IPS-15b (cell line): ENCODE results near the gene PLA2G4F.

Source experiments
- H3K27me3 ChIP-seq: one replicate; pipeline ENCODE4 v1.6.1; 2013; ENCODE audit warnings: low read length; ENCODE audit not compliant: control insufficient read depth, insufficient read depth
- H3K36me3 ChIP-seq: one replicate; pipeline ENCODE4 v1.6.1; 2013; ENCODE audit warnings: low read length; ENCODE audit not compliant: control insufficient read depth, insufficient read depth
- H3K4me1 ChIP-seq: one replicate; pipeline ENCODE4 v1.6.1; 2013; ENCODE audit warnings: mild to moderate bottlenecking, low read length; ENCODE audit not compliant: control insufficient read depth, insufficient read depth
- H3K4me3 ChIP-seq: one replicate; pipeline ENCODE4 v1.5.1; 2013; ENCODE audit warnings: low read depth, low read length
- H3K9ac ChIP-seq: one replicate; pipeline ENCODE4 v1.6.1; 2013; ENCODE audit warnings: low read depth, mild to moderate bottlenecking, low read length
- H3K9me3 ChIP-seq: one replicate; pipeline ENCODE4 v1.6.1; 2013; ENCODE audit warnings: mild to moderate bottlenecking, low read length; ENCODE audit not compliant: control insufficient read depth, insufficient read depth

The PLA2G4F gene

GRCh38 chr15:42152196-42152920, 4.1 kb downstream of the PLA2G4F start:
- H3K4me3 ChIP-seq: no peak overlapping the region
- H3K4me1 ChIP-seq: no peaks in the 10 kb centered on the region
- no peak overlapping the region for H3K9ac ChIP-seq
- no peaks in the 10 kb centered on the region for H3K36me3 ChIP-seq
- H3K9me3 ChIP-seq: no peaks in the 10 kb centered on the region
- H3K27me3 ChIP-seq: no peaks in the 10 kb centered on the region

- no peaks in the 10 kb centered on the region for H3K4me1 ChIP-seq
- H3K27me3 ChIP-seq: no peaks in the 10 kb centered on the region
- no peaks in the 10 kb centered on the region for H3K9me3 ChIP-seq
- H3K9ac ChIP-seq: no peak overlapping the region
- no peak overlapping the region for H3K4me3 ChIP-seq
- no peaks in the 10 kb centered on the region for H3K36me3 ChIP-seq
These were observed 4.7 kb downstream of the PLA2G4F start for GRCh38 chr15:42151736-42152135.

GRCh38 chr15:42151141-42151561, 5.3 kb downstream of the PLA2G4F start:
- H3K27me3 ChIP-seq: no peaks in the 10 kb centered on the region

GRCh38 chr15:42150219-42150970, 6.0 kb downstream of the PLA2G4F start:
- H3K4me1 ChIP-seq: no peaks in the 10 kb centered on the region
- H3K27me3 ChIP-seq: no peaks in the 10 kb centered on the region
- no peaks in the 10 kb centered on the region for H3K9me3 ChIP-seq
- H3K9ac ChIP-seq: no peak overlapping the region
- no peaks in the 10 kb centered on the region for H3K36me3 ChIP-seq
- H3K4me3 ChIP-seq: no peak overlapping the region

More at GRCh38 chr15:42151141-42151561, 5.3 kb downstream of the PLA2G4F start:
- H3K4me3 ChIP-seq: no peak overlapping the region
- H3K4me1 ChIP-seq: no peaks in the 10 kb centered on the region
- no peak overlapping the region for H3K9ac ChIP-seq
- no peaks in the 10 kb centered on the region for H3K36me3 ChIP-seq
- no peaks in the 10 kb centered on the region for H3K9me3 ChIP-seq

GRCh38 chr15:42149493-42150218, 6.8 kb downstream of the PLA2G4F start:
- H3K36me3 ChIP-seq: no peaks in the 10 kb centered on the region
- no peaks in the 10 kb centered on the region for H3K9me3 ChIP-seq
- H3K27me3 ChIP-seq: no peaks in the 10 kb centered on the region
- no peaks in the 10 kb centered on the region for H3K4me1 ChIP-seq
- no peak overlapping the region for H3K4me3 ChIP-seq
- no peak overlapping the region for H3K9ac ChIP-seq

GRCh38 chr15:42148808-42149492, 7.5 kb downstream of the PLA2G4F start:
- H3K27me3 ChIP-seq: no peaks in the 10 kb centered on the region
- H3K9me3 ChIP-seq: no peaks in the 10 kb centered on the region
- H3K4me3 ChIP-seq: no peak overlapping the region
- H3K4me1 ChIP-seq: no peaks in the 10 kb centered on the region
- H3K36me3 ChIP-seq: no peaks in the 10 kb centered on the region
- H3K9ac ChIP-seq: no peak overlapping the region

- Histone ChIP-seq H3K4me1 (no peaks in the 10 kb centered on the region), H3K36me3 (no peaks in the 10 kb centered on the region), H3K9ac (no peak overlapping the region)
These were observed 9.1 kb downstream of the PLA2G4F start for GRCh38 chr15:42147431-42147735.

GRCh38 chr15:42146551-42147430, 9.6 kb downstream of the PLA2G4F start:
- no peak overlapping the region for H3K9ac ChIP-seq
- H3K4me1 ChIP-seq: no peaks in the 10 kb centered on the region
- H3K4me3 ChIP-seq: no peak overlapping the region
- H3K27me3 ChIP-seq: no peaks in the 10 kb centered on the region
- no peaks in the 10 kb centered on the region for H3K36me3 ChIP-seq
- no peaks in the 10 kb centered on the region for H3K9me3 ChIP-seq

More at GRCh38 chr15:42147431-42147735, 9.1 kb downstream of the PLA2G4F start:
- H3K4me3 ChIP-seq: no peak overlapping the region
- H3K9me3 ChIP-seq: no peaks in the 10 kb centered on the region
- H3K27me3 ChIP-seq: no peaks in the 10 kb centered on the region

GRCh38 chr15:42145546-42146455, 10.6 kb downstream of the PLA2G4F start:
- H3K27me3 ChIP-seq: no peaks in the 10 kb centered on the region
- H3K36me3 ChIP-seq: no peaks in the 10 kb centered on the region
- no peaks in the 10 kb centered on the region for H3K4me1 ChIP-seq
- H3K9ac ChIP-seq: no peak overlapping the region
- H3K9me3 ChIP-seq: no peaks in the 10 kb centered on the region
- H3K4me3 ChIP-seq: no peak overlapping the region

GRCh38 chr15:42144841-42145375, 11.5 kb downstream of the PLA2G4F start:
- Histone ChIP-seq H3K36me3 (no peaks in the 10 kb centered on the region), H3K4me1 (no peaks in the 10 kb centered on the region), H3K4me3 (no peak overlapping the region), H3K9ac (no peak overlapping the region), H3K27me3 (no peaks in the 10 kb centered on the region), H3K9me3 (no peaks in the 10 kb centered on the region)
